SK-MEL-5 (cell line): Measurements from ENCODE around the gene MEIOC. TPM values are rescaled to one million over a fixed set of nuclear protein-coding genes. Genes with fewer than 3 reads are reported as not detected.
"Not testable (repeated sequence)": the region's sequence is repeated elsewhere in the genome, so short reads cannot be mapped to it uniquely, and the experiment has no call there.

Experiments used
- DNase-seq: peaks from one replicate; pipeline ENCODE4 v3.0.0-alpha.2; 2016; ENCODE audit warnings: low read depth, low spot score
- in situ Hi-C: cut with HindIII; loops from 2 replicates; pipeline ENCODE4 v1.10.0; 2016; ENCODE audit warnings: low sequenced_read_pairs, high pct_unique_total_duplicates, low pct_unique_long_range_greater_than_20kb
- total RNA-seq: library from RNA; depleted of rRNA; stranded (reverse); fragments of >200 nt; shearing (Covaris generic); gene quantifications from 2 replicates; pipeline ENCODE4 v1.2.3, GENCODE V29; 2014

Gene MEIOC
- total RNA-seq, 1 experiment from 2014 or later: 0.16 TPM

DNA sequence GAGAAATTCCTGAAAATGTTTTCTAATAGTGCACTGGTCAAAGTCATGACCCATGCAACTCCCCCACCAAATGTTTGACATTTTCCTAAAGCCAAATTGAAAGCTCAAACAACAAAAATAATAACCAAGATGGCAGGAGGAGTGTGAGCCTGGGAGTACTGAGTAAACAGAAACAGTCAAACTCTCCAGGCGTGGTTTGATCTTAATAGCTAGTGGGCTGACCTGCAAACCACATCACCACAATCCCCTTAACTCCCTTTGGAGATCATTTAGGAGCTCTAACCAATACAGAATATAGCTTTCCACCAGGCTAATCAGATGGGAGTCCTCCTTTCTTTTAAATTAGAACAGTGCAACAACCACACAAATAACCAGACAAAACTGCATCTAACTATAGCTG, 19.2 kb upstream of the MEIOC start:
- in situ Hi-C loops: no loop called here
- DNase-seq: no peak

DNA sequence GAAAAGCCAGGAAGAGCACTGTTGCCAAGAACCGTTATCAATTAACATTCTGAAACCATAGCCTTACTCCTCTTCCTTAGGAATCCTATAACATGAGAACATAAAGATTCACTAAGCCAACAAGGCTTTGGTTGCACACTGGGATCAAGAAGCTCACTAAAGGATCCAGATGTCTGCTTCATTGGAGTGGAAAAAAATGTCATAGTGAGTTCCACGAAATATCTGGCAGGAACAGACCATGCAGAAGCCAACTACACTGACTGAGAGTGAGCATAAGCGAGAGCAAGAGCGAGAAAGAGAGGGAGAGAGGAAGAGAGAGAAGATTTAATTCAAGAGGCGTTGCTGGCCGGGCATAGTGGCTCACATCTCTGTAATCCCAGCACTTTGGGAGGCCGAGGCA, 13.4 kb upstream of the MEIOC start:
- in situ Hi-C loops: no loop called here

DNA sequence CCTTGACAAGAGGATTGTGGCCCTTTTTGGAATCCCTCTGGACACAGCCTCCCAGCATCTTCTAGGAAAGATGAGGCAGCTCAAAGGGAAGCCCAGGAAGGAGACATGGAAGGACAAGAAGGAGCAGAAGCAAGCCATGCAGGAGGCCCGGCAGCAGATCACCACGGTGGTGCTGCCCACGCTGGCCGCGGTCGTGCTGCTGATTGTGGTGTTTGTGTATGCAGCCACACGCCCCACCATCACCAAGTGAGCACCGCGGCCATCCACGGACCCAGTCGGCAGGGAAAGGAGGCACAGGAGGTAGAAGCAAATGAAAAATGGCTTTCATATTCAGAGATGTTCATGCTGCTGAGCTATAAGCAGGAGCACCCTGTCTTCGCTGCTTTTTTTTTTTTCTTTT, 10.9 kb upstream of the MEIOC start:
- no peak for DNase-seq
- in situ Hi-C loops: no loop called here

More for the DNA sequence above, 13.4 kb upstream of the MEIOC start:
- DNase-seq: no peak

- in situ Hi-C loops: no loop called here
- DNase-seq: no peak
Observed at GRCh38 chr17:44646280-44646679, 10.0 kb upstream of the MEIOC start.

DNA sequence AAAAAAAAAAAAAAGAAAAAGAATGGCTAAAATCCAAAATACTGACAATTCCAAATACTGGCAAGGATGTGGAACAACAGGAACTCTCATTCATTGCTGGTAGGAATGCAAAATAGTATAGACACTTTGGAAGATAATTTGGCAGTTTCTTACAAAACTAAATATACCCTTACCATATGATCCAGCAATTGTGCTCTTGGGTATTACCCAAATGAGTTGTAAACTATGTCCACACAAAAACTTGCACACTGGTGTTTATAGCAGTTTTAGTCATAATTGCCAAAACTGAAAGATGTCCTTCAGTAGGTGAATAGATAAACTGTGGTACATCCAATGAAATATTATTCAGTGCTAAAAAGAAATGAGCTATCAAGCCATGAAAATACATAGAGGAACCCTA, 8.5 kb upstream of the MEIOC start:
- DNase-seq: no peak
- in situ Hi-C loops: no loop called here

GRCh38 chr17:44648963-44649362, 7.3 kb upstream of the MEIOC start:
- in situ Hi-C loops: no loop called here
- no peak for DNase-seq

GRCh38 chr17:44651228-44651627, 5.0 kb upstream of the MEIOC start:
- in situ Hi-C loops: no loop called here
- DNase-seq: peak; percentile 20

- in situ Hi-C loops: no loop called here
- DNase-seq: no peak
Observed at GRCh38 chr17:44652727-44653126, 3.5 kb upstream of the MEIOC start.

DNA sequence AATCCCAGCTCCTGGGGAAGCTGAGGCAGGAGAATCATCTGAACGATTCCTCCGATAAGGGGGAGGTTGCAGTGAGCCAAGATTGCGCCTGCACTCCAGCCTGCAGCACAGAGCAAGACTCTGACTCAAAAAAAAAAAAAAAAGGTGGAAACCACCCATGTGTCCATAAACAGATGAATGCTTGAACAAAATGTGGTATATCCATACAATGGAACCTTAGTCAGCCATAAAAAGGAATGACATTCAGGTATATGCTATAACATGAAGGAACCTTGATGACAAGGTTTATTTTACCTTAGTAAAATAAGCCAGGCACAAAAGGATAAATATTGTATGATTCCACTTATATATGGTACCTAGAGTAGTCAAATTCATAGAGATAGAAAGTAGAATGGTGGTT, 2.9 kb upstream of the MEIOC start:
- DNase-seq: no peak
- in situ Hi-C loops: no loop called here

- in situ Hi-C loops: no loop called here
- no peak for DNase-seq
Observed at GRCh38 chr17:44653954-44654353, 2.3 kb upstream of the MEIOC start.

GRCh38 chr17:44661835-44662234, 5.6 kb downstream of the MEIOC start:
- no peak for DNase-seq
- in situ Hi-C loops: no loop called here

DNA sequence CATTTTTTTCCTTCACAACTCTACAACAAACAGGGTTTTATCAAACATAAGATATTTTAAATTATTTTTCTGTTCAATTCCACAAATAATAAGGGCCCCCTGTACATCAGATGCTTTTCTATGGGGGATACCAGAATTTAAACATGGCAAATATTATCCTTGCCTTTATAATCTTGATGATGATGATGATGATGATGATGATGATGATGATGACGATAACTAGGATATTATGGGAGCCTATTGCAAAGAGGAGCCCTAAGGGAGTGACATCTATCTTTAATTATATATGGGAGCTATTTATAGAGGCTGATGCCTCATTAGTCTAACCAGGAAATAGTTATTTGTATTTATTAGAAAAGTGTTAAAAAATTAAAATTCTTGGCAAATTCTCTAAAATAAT, 6.8 kb downstream of the MEIOC start:
- no peak for DNase-seq
- in situ Hi-C loops: no loop called here

GRCh38 chr17:44664867-44665266, 8.6 kb downstream of the MEIOC start:
- in situ Hi-C loops: no loop called here
- no peak for DNase-seq

DNA sequence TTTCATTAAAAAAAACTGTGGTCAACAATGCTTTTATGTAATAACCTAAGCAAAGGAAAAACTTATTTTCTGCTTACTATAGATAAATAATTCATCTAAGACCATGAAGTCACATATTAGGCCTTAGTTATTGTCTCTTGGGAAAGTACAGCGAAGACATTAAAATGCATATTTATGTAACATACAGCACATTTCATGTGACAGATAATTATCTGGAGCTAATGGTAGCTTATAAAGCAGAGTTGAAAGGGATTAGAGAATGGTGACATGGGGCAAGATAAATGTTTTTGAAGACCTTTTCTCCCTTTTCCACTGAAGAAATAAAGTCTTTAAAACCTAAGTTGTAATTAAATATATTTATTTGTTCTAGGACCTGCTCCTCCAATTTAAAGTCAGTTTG, 9.7 kb downstream of the MEIOC start:
- DNase-seq: no peak
- in situ Hi-C loops: no loop called here

- DNase-seq: peak; percentile 54
Observed at GRCh38 chr17:44672479-44673093, 16.3 kb downstream of the MEIOC start.

DNA sequence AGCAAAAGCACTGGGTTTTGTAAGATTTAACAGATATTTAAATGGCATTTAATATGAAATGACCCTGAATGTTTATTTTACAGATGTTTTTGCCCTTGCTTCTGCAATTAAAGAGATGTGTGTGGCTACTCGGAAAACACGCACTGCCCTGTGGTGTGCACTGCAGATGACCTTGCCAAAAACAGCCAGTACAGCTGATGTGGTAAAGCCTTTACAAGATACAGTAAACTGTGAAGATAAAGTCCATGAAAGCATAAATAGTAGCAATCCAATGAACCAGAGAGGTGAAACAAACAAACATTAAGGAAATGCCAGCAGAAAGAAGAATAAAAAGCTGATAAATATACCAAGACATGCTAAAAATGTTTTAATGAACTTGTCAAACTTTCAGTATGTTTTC, 17.6 kb downstream of the MEIOC start:
- DNase-seq: no peak
- in situ Hi-C loops: no loop called here

More at GRCh38 chr17:44672479-44673093, 16.3 kb downstream of the MEIOC start:
- in situ Hi-C loops: no loop called here

DNA sequence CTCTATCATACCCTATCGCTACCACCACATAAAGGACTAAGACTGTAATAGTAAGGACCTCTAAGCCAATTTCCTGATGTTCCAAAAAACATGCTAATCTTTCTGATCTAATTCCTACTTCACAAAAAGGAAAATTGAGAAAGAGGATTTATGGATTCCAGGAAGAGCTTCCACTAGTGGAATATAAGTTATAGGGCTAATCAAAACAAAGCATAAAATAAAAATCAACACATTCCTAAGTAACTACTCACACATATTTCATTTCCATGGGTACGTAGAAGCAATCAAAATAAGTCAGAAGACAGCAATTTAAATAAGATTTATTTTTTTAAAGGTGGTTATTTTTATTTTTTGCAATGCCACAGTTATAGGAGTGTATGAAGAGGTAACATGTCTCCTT, 20.9 kb downstream of the MEIOC start:
- no peak for DNase-seq
- in situ Hi-C loops: no loop called here

DNA sequence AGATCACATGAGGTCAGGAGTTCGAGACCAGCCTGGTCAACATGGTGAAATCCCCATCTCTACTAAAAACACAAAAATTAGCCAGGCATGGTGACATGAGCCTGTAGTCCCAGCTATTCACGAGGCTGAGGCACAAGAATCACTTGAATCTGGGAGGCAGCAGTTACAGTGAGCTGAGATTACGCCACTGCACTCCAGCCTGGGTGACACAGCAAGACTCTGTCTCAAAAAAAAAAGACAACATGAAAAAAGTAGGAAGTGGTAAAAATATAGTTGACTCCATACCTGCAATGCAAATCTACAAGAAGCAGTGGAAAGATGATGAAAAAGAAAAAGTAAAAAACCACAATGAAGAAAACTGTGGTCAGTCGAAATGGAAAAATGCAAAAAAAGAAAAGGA, 27.0 kb downstream of the MEIOC start:
- DNase-seq, in situ Hi-C loops: not testable (repeated sequence)

DNA sequence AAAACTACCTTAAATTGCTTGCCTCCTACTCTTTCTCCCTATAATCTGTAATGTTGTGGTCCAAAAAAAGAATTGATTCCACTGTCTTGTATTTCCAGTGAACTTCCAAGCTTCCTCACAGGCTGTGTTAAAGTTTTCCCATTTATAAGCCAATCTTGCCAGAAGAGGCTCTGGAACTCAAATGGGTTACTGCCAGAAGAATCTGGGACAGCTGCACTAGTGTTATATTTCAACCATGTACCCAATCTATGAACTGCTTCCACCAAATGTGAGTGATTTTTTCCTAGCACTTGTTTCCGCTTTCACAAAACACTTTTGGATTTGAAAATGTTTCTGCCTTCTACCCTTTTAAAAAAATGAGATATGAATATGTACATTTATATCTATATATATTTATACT, 31.5 kb downstream of the MEIOC start:
- DNase-seq: no peak
- in situ Hi-C loops: no loop called here

DNA sequence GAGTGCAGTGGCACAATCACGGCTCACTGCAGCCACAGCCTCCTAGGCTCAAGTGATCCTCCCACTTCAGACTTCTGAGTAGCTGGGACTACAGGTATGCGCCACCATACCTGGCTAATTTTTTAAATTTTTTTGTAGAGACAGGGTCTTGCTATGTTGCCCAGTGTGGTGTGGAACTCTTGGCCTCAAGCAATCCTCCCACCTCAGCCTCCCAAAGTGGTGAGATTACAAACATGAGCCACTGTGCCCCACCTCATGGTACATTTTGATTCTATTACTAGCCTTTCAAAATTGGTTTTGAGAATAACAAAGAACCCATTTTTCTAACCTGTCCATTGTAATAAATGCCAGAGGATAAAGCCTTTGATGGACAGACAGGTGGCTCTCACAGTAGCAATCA, 31.9 kb downstream of the MEIOC start:
- in situ Hi-C loops: no loop called here
- no peak for DNase-seq
